ENCODE results near the gene GPSM1.
"Not testable (repeated sequence)": the region's sequence is repeated elsewhere in the genome, so short reads cannot be mapped to it uniquely, and the experiment has no call there.

GPSM1 gene

DNA sequence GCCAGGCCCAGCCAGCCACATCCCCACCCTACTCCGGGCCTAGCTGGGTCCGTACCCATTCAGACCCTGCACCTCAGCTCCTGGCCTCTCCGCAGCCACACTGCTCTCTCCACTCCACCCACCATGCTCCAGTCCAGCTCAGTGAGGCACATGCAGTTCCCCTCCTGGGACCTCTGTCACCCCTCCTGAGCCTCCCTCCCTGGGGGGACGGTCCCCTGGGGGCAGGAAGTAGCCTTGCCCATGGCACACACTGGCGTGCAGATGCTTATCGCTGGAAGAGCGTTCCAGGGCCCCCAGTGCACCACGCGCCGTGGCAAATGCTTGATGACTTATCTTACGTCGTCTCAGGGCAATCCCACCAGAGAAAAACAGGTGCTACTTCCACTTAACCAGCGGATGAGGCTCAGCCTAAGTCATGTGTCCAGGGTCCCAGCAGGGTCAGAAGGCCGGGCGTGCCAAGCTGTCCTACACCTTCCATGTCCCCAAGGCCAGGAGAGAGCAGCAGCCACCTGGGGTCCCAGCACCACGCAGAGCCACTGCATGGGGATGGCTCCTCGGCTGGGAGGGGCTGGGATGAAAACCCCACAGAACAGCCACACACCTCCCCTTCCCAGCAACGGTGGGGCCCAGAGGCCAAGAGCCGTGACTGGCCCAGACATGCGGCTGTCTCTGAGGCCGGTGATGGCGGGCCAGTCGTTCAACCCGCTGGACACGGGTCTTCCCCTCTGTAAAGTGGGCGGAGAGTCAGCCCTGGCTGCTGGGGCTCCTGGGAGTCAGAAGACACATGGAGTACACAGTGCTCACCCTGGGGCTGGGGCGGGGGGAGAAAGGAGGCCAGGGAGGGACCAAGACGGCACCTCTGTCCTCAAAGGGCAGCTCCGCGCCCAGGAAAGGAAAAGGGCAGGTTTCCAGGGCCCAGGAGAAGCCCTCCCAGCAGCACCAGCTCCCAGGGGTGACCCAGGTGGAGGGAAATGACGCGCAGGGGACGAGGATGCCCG is 20.8 kb upstream of the GPSM1 start:
- no peak for DNase-seq

DNA sequence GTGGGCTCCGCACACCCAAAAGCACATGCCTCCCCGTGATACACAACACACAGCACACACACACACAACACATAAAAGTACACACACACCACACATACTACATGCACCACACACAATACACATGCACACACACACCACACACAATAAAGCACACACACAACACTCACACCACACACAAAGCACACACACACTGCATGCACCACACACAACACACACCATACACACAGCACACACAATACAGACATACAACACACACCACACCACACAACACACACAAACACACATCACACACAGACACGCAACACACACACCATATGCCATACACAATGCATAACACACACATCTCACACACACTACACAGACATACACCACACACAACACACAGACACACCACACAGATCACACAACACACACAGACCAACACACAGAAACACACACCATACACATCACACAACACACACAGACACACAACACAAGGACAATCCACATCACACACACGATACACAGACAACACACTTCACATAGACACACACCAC is 20.1 kb upstream of the GPSM1 start:
- no peak for DNase-seq

DNA sequence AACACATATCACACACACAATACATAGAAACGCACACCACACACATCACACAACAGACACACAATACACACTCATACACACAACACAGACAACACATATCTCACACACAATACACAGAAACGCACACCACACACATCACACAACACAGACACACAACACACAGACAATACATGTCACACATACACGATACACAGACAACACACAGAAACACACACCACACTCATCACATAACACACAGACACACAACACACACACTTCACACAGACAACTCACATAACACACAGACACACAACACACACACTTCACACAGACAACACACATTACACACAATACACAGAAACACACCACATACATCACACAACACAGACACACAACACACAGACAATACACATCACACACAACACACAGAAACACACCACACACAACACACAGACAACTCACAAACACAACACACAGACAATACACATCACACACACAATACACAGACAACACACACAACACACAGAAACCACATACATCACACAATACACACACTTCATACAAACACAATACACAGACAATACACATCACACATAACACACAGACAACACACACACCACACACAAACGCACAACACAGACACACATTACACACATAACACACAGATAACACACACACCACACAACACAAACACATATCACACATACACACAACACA is 19.2 kb upstream of the GPSM1 start:
- DNase-seq: no peak

GRCh38 chr9:136308702-136309053 is 18.7 kb upstream of the GPSM1 start:
- DNase-seq: no peak

DNA sequence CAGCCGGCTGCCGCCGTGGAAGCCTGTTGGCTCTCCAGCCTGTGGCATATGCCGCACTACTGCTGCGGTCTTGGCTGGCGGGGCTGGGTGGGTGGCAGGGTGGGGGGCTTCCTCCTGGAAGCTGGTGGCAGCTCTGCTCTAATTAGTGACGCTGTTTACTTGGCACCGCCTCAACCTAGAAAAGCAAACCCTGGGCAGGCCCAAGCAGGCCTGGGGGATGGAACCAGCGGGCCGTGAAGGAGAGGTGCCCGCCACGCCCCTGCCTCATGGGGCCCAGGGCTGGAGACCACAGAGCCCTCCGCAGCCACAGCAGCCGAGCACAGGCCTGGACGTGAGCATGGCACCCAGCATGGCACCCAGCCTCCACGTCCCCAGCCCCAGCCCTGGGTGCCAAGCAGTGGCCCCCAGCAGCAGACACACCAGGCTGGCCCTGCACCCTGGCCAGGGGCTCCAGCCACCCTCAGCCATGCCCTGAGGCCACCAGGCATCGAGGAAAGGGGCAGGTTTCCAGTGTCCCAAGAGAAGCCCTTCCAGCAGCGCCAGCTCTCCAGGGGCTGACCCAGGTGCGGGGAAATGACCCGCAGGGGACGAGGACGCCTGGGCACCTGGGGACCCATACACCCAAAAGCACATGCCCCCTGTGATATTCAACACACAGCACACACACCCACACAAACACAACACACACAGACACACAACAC is 18.1 kb upstream of the GPSM1 start:
- DNase-seq: no peak

DNA sequence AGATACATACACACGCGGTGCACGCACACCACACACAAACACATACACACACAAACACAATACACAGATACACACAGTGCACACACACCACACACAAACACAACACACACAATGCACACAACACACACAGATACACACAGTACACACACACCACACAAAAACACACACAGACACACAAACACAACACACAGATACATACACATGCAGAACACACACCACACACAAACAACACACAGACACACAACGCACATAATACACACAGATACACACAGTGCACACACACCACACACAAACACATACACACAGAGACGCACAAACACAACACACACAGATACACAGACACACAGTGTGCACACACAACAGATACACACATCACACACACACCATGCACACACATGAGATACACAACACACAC is 17.5 kb upstream of the GPSM1 start:
- no peak for DNase-seq

- DNase-seq: no peak
Observed at GRCh38 chr9:136310273-136311030, 16.9 kb upstream of the GPSM1 start.

DNA sequence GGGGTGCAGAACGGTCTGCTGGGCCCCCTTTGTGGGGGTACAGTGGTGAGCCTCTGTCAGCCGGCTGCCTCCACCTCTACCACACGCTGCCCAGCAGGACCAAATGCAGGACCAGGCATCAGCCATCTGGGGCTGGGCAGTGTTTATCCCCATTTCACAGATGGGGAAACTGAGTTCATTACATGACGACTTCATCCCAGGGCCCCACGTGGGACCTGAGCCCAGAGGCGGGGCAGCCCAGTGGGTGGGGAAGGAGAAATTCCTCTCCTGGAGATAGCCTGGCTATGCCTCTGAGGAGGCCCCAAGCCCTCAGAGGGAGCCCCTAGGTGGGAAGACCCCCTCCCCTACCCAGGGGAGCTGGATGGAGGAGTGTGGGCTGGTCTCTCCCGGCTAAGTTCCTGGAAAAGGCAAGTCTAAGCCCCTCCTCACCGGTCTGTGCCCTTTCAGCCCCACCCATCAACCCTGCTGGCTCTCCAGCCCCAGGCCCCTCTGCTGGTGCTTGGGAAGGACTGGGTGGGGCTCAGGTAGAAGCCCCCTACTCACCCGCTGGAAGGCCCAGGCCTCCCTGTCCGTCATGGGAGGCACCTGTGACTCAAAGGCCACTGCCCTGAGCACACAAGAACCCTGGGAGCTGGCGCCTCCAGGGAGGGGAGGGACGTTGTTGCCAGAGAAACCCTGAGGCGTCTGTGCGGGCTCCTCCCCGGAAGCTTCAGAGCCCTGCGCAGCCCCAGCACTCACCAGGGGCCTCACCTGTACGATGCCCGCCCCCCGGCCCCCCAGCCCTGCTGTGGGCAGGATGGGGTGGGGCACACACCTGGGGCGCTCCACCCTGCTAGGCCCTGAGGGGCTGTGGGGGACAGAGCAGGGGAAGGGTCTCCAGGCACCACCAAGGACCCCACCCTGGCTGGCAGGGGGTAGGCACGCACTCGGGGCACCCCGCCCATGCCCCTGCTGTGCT is 16.0 kb upstream of the GPSM1 start:
- DNase-seq: no peak

GRCh38 chr9:136312009-136312375 is 15.3 kb upstream of the GPSM1 start:
- no peak for DNase-seq

DNA sequence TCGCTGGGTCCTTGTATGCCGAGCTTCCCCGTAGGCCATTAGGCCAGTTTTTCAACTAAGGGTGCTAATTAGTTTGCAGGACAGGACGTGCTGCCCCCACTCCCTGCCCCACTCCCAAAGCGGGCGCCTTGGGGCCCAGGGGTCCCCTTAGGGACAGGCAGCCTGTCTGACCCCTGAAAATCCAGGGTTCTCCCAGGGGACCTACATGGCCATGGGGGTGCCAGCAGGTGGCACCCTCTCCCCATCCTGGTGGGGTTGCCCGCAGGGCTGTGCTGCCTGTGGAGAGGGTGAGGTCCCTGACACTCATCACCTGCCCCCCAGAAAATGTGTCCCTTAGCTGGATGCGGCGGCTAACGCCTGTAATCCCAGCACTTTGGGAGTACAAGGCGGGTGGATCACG is 14.9 kb upstream of the GPSM1 start:
- peak; percentile 44 to 46 for DNase-seq

DNA sequence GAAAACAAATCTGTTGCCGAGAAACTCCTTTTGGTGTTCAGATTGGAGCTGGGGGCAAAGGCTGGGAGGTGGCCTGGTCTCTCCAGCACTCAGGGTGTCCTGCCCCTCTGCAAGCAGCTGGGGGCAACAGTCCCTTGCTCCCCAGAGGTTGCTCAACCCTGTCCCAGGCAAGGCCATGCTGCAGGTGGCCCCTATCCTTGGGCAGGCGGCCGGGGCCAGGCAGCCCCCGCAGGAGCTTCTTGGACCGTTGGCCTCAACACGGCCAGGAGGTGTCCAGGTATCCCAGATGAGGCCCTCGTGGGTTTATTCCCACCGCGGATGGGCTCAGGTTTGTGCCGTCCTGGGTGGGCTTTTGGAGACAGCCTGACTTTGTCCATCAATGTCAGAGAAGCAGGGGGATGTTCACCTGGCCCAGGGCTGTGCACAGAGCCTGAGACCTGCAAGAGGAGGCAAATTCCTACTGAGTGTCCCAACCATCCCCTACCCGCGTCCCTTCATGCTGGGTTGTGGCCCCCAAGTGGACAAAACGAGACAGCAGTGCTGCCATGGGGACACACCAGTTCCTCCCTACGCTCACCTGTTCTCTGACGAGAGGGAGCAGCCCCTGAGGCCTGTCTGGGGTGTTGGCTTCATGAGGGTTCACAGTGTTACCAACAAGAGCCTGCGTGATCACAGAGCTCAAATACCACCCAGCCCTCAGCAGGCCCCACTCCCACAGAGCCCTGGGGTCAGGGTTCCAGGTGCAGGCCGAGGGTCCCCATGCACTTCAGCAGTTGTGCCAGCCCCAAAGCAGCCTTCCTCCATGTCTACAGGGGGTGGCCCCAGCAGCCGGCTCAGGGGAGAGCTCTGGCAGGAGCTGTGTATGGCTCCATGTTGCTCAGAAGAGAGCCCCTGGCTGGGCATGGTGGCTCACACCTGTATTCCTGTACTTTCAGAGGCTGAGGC is 14.0 kb upstream of the GPSM1 start:
- DNase-seq: no peak

DNA sequence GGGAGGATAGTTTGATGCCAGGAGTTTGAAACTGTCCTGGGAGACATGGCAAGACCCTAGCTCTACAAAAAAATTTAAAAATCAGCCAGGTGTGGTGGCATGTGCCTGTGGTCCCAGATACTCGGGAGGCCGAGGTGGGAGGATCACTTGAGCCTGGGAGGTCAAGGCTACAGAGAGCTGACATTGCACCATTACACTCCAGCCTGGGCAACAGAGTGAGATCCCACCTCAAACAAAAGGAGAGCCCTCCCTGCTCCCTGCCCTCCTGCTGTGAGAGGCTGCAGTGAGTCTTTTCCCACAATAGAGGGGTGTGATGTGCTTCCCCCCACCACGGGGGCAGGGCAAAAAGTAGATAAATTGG is 13.3 kb upstream of the GPSM1 start:
- DNase-seq: no peak

DNA sequence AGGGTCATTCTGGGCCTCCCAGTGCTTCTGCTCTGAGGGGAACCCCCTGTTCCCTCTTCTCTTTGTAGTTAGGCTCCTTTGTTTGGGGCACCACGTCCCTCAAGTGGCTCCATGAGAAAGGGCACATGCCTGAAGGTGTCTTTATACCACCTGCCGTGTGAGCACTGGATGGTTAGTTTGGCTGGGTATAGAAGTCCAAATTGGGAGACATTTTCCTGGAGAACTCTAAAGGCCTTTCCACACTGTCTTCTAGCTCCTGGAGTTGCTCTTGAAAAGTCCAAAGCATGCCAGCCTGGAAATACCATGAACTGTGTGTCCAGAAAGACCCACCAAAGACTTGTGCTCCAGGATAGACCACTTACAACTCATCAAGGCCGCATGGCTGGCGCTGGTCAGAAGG is 12.4 kb upstream of the GPSM1 start:
- DNase-seq: no peak

DNA sequence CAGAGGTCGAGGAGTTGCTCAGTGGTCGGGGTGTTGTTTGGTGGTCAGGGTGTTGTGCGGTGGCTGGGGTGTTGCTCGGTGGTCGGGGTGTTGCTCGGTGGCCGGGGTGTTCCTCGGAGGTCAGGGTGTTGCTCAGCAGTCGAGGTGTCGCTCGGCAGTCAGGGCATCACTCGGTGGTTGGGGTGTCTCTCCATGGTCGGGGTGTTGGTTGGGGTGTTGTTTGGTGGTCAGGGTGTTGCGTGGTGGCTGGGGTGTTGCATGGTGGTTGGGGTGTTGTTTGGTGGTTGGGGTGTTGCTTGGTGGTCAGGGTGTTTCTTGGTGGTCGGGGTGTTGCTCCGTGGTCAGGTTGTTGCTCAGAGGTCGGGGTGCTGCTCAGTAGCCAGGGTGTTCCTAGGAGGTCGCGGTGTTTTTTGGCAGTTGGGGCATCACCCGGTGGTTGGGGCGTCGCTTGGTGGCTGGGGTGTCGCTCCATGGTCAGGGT is 11.0 kb upstream of the GPSM1 start:
- DNase-seq: no peak

- no peak for DNase-seq
Observed at GRCh38 chr9:136316896-136317676, 10.3 kb upstream of the GPSM1 start.

GRCh38 chr9:136317695-136318094 is 9.6 kb upstream of the GPSM1 start:
- DNase-seq: no peak

GRCh38 chr9:136318111-136318775 is 9.1 kb upstream of the GPSM1 start:
- DNase-seq: no peak

DNA sequence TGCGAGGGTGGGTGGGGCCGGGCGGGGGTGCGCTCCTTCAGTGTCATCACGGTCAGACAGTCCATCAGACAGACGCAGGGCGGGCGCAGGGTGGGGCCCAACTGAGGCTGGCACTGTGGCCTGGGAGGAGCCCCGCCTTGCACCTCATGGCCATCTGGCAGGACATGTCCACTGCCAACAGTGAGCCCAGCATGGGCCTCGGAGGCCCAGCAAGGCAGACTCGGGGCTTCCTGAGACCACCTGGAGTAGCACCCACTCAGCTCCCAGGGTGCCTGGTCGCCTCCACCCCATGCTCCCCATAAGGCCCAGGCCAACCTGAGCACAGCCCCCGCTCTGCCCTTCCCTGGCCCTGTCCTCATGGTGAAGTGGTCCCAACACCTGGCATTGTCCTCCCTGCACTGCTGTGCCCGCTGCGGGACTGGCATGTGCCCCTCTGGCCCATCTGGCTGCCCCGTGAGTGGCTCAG is 8.5 kb upstream of the GPSM1 start:
- DNase-seq: no peak

GRCh38 chr9:136319244-136319643 is 8.1 kb upstream of the GPSM1 start:
- DNase-seq: not testable (repeated sequence)

Measured in stimulated activated CD4-positive, alpha-beta T cell treated with anti-CD3 and anti-CD28 coated beads, Interleukin-4, amount 100 ng/mL, for 4 hours (primary cell).